ENCODE measurements around the gene VAC14. TPM values are rescaled to one million over a fixed set of nuclear protein-coding genes. Genes with fewer than 3 reads are reported as not detected.

VAC14 gene
- polyA plus RNA-seq, 1 experiment, result 50.7 TPM

DNA sequence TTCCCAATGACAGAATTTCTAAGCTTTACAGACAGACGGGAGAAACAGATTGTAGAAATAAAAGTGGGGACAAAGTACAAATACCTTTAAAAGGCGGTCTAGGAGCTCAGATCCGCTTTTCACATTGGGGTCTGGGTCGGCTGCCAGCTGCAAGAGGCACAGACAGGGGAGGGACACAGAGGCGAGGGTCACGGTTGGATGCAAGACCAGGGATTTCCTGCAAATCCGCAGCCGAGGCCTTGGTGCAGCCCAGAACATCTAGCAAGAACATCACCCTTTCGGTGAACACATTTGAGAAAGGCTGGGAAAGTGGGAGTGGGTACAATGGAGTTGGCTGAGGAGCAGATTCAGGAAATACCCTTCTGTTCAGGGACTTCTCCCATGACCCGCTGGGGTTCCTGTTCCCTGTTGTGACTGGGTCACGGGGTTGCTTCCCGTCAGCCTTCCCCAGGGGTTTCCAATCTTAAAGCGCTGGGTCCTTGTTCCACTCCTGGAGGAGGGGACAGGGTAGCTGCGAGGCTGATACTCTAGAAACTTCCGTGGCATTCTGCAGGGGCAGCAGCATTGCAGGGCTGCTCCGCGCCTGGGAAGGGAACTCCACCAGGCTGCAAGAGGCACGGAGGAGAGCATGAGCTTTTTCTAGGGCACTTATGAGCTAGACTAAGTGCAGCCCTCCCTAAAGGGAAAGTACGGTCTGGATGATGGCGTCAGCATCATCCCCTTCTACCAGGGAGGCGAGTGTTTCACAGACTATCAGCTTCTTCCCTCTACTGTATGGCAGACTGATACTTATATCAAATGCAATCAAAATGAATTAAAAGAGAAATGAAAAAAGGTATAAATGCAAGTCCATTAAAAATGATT, 16.0 kb downstream of the VAC14 start:
- DNase-seq (ENCODE audit: low read depth), result no peak
- no peak overlapping the region for H3K4me3 ChIP-seq (ENCODE audit: low read depth, low read length)
- POLR2A ChIA-PET, result no interaction called here
- H3K27me3 ChIP-seq (ENCODE audit: control insufficient read depth, insufficient read depth, low read length), result no peaks in the 10 kb centered on the region
- H3K36me3 ChIP-seq (ENCODE audit: control insufficient read depth, insufficient read depth, low read length), result peaks cover 29% of the 10 kb centered on the region
- CTCF ChIA-PET, result no interaction called here
- TF ChIP-seq, protein P1, sequence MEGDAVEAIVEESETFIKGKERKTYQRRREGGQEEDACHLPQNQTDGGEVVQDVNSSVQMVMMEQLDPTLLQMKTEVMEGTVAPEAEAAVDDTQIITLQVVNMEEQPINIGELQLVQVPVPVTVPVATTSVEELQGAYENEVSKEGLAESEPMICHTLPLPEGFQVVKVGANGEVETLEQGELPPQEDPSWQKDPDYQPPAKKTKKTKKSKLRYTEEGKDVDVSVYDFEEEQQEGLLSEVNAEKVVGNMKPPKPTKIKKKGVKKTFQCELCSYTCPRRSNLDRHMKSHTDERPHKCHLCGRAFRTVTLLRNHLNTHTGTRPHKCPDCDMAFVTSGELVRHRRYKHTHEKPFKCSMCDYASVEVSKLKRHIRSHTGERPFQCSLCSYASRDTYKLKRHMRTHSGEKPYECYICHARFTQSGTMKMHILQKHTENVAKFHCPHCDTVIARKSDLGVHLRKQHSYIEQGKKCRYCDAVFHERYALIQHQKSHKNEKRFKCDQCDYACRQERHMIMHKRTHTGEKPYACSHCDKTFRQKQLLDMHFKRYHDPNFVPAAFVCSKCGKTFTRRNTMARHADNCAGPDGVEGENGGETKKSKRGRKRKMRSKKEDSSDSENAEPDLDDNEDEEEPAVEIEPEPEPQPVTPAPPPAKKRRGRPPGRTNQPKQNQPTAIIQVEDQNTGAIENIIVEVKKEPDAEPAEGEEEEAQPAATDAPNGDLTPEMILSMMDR (IDR thresholded peaks at IDR 0.05; ENCODE audit: insufficient read depth, low read depth, low read length), result no peak

DNA sequence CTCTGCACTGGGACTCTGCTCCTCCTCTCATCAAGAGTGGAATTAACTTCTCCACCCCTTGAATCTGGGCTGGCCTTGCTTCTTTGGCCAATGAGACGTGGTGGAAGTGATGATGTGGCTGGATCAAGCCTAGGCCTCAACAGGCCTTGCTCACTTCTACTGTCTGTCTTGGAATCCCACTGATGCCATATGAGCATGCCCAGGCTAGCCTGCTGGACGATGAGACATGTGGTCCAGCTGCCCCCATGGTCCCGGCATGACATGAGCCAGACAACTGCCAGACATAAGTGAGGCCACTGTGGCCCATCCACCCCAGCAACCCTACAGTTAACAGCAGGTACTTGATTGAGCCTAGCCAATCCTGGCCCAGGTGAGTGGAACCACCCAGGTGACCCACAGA, 18.7 kb downstream of the VAC14 start:
- POLR2A ChIA-PET, result no interaction called here
- TF ChIP-seq, protein P1 (IDR thresholded peaks at IDR 0.05; ENCODE audit: insufficient read depth, low read depth, low read length), result no peak
- no peaks in the 10 kb centered on the region for H3K27me3 ChIP-seq (ENCODE audit: control insufficient read depth, insufficient read depth, low read length)
- H3K36me3 ChIP-seq (ENCODE audit: control insufficient read depth, insufficient read depth, low read length), result peaks cover 32% of the 10 kb centered on the region
- CTCF ChIA-PET, result no interaction called here
- no peak for DNase-seq (ENCODE audit: low read depth)
- H3K4me3 ChIP-seq (ENCODE audit: low read depth, low read length), result no peak overlapping the region

DNA sequence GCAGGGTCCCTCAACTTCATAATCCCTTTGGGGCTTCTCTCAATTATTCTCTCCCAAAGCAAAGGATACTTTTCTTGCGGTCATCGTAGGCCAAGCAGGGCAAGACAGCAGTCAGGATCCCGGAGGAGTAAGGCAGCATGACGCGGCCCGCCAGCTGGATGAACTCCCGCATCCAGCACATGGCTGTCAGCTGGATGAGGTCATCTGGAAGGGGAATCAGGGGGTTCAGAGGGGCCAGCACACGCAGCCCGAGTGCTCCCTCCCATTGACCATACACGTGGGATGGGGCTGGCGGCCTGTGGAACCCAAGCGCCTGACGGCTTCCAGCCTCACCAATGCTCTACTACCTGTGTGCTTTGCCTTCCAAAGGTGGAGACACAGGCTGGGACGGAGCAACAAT, 19.2 kb downstream of the VAC14 start:
- TF ChIP-seq, protein P1 (IDR thresholded peaks at IDR 0.05; ENCODE audit: insufficient read depth, low read depth, low read length), result no peak
- CTCF ChIA-PET, result no interaction called here
- H3K27me3 ChIP-seq (ENCODE audit: control insufficient read depth, insufficient read depth, low read length), result no peaks in the 10 kb centered on the region
- peaks cover 32% of the 10 kb centered on the region for H3K36me3 ChIP-seq (ENCODE audit: control insufficient read depth, insufficient read depth, low read length)
- no peak for DNase-seq (ENCODE audit: low read depth)
- POLR2A ChIA-PET, result no interaction called here
- H3K4me3 ChIP-seq (ENCODE audit: low read depth, low read length), result no peak overlapping the region

DNA sequence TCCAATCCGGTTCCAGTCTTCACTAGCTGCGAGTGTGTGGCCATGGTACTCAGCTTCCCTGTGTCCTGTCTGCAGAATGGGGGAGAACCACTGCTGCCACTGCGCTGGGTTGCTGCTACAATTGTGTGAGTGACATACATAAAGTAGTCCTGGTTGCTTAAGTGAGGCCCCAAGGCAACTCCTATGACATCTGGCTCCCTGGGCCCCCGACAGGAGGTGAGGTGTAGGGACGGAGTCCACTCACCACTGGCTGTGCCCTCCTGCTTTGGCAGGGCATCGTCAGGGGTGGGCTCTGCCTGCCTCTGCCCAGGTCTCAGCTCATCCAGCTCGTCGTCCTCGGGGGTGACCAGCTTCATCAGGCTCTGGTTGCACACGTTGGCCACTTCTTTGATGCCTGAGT, 20.4 kb downstream of the VAC14 start:
- no peak for DNase-seq (ENCODE audit: low read depth)
- Histone ChIP-seq H3K4me3 (ENCODE audit: low read depth, low read length) (no peak overlapping the region), H3K36me3 (ENCODE audit: control insufficient read depth, insufficient read depth, low read length) (peaks cover 28% of the 10 kb centered on the region), H3K27me3 (ENCODE audit: control insufficient read depth, insufficient read depth, low read length) (no peaks in the 10 kb centered on the region)
- ChIA-PET POLR2A (no interaction called here), CTCF (interaction anchor here (1.0 to 2.0 kb wide), 2 partner anchors 10 to 126 kb away, joined by 4 to 8 read pairs; no protein-coding TSS in a partner anchor)
- TF ChIP-seq, protein P1 (IDR thresholded peaks at IDR 0.05; ENCODE audit: insufficient read depth, low read depth, low read length), result no peak

DNA sequence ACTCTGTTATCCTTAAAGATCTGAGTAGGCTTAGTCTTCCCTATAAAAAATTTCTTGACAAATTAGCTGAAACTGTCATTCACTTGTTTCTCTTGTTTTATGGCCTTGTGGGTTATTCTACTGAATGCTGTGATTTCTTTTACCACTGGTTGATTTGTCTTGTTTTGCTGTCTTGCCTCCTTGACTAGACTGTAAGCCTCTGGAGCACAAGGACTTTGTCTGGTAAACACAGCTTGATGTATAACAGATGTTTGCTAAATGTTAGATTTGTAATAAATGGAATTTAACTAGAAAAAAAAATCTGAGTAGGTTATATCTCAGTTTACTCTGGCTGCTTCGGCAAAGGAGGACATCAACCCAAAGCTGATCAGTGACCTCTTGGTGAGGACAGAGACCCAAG, 21.6 kb downstream of the VAC14 start:
- ChIA-PET CTCF (interaction anchor here (1.0 to 2.0 kb wide), 4 partner anchors 9 to 98 kb away, joined by 5 to 8 read pairs (median 6); no protein-coding TSS in a partner anchor), POLR2A (no interaction called here)
- TF ChIP-seq, protein P1 (IDR thresholded peaks at IDR 0.05; ENCODE audit: insufficient read depth, low read depth, low read length), result no peak
- Histone ChIP-seq H3K4me3 (ENCODE audit: low read depth, low read length) (no peak overlapping the region), H3K27me3 (ENCODE audit: control insufficient read depth, insufficient read depth, low read length) (no peaks in the 10 kb centered on the region), H3K36me3 (ENCODE audit: control insufficient read depth, insufficient read depth, low read length) (peaks cover 25% of the 10 kb centered on the region)
- no peak for DNase-seq (ENCODE audit: low read depth)
